ENCODE data around the gene PLEKHH2.
"Not testable (repeated sequence)": the region's sequence is repeated elsewhere in the genome, so short reads cannot be mapped to it uniquely, and the experiment has no call there.

PLEKHH2 gene

GRCh38 chr2:43724728-43725526 is 87.9 kb downstream of the PLEKHH2 start:
- no peak for DNase-seq

DNA sequence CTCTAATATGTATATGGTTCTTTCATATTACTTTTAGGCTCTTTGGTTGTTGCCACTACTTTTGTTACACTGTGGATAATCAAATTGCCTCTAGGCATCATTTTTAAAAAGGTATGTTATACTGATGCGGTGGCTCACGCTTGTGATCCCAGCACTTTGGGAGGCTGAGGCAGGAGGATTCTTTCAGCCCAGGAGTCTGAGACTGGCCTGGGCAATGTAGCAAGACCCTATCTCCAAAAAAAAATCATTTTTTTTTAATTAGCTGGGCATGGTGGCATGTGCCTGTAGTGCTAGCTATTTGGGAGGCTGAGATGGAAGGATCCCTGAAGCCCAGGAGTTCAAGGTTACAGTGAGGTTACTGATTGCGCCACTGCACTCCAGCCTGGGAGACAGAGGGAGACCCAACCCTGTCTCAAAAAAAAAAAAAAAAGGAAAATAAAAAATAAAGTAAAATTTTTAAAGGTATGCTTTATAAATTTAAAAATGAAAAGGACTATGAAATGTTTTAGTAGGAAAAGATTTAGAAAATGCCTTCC is 88.7 kb downstream of the PLEKHH2 start:
- no peak for DNase-seq

- not testable (repeated sequence) for DNase-seq
Observed at GRCh38 chr2:43726961-43727633, 90.0 kb downstream of the PLEKHH2 start.

- DNase-seq: no peak
Observed at GRCh38 chr2:43727634-43728014, 90.6 kb downstream of the PLEKHH2 start.

- no peak for DNase-seq
Observed at GRCh38 chr2:43729491-43730174, 92.6 kb downstream of the PLEKHH2 start.

DNA sequence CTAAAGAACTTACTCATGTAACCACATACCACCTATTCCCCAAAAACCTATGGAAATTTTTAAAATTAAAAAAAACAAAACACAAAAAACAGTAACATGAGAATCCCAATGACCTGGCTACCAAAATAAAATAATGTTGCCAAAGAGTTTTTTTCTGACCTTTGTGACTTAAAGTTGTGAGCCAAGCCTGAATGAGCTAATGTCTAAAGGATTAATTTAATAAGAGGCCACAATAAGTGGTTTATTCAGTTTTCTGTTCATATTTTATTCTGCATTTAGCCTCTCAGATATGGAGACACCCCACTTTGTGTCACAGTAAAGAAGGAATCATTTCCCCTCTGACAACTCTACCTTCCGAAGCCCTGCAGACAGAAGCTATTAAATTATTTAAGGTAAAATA is 94.2 kb downstream of the PLEKHH2 start:
- no peak for DNase-seq

GRCh38 chr2:43736637-43737036 is 99.6 kb downstream of the PLEKHH2 start:
- no peak for DNase-seq

DNA sequence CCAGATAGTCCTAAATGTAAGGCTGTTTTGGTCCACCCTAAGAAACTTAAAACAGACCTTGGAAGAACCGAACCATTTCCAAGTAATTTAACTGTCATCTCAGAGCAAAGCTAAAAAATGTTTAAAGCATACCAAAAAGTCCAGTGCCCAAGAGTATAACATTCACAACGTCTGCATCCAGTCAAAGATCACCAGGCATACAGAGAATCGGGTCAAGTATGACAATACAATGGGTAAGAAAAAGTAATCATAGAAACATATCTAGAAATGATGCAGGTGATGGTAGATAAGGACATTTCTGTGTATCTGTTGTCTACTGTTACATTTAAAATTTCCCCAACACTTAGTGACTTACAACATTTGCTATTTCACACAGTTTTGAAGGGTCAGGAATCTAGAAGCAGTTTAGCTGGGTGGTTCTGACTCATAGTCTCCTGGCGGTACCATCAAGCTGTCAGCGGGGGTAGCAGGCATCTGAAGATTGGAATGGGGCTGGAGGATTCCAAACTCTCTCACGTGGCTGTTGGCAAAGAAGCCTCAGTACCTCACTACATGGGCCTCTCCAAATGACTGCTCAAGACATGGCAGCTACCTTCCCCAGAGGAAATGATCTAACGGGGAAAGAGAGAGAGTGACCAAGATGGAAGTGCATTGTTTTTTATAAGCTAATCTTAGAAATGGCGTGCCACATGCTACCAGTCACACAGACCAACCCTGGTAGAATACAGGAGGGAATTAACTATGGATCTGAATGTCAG is 100.2 kb downstream of the PLEKHH2 start:
- no peak for DNase-seq

DNA sequence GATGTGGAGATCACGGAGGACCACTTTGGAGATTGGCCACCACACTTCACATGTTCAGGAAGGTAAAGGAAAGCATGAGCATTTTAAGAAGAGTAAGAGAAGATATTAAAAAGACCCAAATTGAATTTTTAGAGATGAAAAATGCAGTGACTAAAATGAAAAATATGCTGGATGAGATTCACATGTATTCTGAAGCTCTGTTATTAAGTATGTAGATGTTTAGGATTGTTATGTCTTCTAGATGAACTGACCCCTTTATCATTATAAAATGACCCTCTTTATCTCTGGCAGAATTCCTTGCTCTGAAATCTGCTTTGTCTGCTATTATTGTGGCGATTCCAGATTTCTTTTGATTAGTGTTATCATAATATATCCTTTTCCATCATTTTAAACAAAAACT is 100.8 kb downstream of the PLEKHH2 start:
- no peak for DNase-seq

DNA sequence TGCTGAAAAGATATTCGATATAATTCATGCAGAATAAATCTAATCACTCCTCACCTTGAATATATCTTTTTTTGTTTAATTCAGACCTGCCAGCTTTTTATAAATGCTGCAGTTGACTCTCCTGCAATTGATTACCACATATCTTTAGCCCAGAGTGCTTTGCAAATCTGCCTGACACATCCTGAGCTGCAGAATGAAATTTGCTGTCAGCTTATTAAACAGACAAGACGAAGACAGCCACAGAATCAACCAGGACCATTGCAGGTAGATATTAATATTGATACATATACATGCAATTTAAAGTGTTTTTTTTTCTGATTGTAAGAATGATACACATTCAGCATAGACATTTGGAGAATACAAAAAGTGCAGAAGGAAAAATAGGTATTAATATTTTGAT is 101.2 kb downstream of the PLEKHH2 start:
- no peak for DNase-seq

GRCh38 chr2:43743706-43744105 is 106.6 kb downstream of the PLEKHH2 start:
- no peak for DNase-seq

GRCh38 chr2:43745457-43745856 is 108.4 kb downstream of the PLEKHH2 start:
- no peak for DNase-seq

DNA sequence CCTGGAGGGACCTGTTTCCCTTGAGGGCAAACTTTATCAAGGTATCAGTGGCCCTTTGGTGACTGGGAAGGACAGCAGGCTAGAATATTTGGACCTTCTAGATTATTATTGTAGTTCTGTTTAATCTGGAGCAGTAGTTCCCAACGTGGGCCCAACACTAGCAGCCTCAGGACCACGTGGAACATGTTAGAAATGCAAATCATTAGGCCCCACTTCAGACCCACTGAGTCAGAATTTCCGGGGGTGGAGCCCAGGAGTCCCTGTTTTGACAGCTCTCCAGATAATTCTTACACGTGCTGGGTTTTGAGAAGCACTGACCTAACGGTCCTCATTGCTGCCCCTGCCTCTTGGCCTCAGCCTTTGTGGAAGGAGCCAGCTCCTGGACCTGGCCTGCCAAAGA is 111.3 kb downstream of the PLEKHH2 start:
- no peak for DNase-seq

DNA sequence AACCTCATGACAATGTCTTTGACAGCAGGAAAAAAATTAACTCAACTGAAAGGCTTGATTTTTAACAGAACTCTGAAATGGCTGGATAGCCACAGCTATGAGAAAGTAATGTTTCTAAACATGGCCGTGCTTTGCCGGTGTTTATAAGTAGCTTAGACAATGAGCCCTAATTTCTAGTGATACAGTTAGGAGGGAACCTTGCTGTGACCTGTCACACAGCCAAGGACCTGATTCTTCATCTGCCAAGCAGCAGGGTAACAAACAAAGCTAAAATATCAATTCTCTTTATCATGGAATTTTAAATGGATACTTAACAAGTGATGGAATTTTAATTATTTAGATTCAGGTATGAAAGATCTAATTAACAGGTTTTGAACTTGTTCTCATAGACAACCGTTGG is 112.5 kb downstream of the PLEKHH2 start:
- DNase-seq: no peak

DNA sequence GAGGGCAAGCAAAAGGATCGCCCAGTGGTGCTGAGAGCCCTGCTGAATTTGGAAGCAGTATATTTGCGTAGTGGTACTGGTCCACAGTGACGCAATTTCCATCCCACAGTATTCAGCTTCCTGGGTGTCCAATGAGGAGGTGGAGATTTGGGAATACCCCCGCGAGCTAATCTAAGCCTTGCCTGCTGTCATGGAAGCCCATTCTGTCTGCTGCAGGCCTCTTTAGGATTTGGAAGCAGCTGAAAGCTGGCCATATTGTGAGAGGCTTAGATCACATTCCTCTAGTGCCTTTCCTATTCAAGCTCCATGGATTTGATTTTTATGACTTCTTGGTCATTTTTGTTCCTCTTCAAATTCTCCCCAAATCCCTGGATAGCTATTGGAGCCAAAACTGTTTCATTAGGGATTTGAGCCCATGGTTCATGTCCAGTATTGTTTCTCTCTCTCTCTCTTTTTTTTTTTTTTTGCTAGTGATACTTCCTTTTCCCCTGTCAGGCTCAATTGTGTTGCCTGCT is 114.5 kb downstream of the PLEKHH2 start:
- DNase-seq: no peak

DNA sequence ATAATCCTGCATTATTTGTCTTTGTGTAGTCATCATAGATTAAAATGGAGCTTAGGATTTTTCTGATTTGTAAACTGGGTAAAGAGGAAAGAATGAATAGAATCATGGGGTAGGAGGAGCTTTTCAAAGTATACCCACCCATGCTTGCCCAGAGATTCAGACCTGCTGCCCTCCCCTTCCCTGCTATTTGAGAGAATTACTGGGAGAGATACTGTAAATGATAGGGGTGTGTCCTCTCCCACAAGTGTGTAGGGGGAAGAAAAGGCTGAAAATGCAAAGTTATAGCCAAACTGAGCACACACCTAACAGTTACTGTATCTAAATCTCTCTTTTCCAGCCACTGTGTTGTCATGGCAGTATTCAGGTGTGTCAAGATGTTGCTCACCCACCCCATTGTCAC is 115.2 kb downstream of the PLEKHH2 start:
- no peak for DNase-seq

DNA sequence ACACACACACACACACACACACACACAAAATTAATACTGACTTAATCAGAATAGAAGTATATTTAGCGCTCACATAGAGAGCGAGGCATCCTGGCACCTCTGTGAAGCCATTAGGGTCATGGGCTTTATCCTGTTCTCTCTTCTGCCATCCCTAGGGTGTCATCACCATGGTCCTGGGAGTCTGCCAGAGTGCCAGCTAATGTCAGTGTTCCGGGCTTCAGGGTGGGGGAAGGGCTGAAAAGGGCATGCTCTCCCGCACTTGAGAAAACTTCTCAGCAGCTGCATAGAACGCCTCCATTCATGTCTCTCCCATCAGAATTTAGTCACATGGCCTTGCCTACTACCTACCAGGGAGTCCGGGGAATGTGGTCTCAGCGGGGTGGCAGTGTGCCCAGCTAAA is 117.1 kb downstream of the PLEKHH2 start:
- DNase-seq: no peak

DNA sequence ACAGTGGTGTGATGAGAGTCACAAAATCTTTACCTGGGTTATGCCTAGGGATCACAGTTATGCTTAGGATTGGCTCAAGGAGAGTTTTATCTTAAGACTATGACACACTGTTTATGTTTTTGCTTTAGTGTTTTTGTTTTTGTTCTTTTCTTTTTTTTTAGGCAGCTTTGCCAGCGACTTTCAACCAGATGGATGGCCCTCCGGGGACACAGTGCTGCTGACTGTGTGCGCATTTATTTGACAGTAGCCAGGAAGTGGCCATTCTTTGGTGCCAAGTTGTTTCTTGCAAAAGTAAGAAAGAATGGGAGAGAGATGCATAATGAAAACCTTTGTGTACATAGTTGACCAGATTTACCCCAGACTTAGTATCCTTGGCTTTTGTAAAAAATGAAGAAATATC is 121.7 kb downstream of the PLEKHH2 start:
- DNase-seq: no peak

DNA sequence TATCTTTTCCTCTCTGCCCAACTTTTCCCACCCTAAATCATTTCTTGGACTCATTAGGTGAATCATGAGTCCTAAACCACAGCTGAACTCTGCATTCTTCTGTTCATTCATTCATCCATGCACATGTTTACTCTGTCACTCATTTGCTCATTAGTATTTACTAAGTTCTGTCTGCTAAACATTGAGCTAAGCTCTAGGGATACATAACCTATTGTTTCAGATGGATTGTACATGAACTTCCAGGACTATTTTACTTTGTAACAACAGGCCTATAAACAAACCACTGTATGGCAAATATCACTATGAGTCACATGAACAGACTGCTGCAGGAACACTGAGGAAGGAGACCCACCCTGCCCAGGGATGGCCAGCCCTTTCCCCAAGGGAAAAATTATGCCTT is 122.1 kb downstream of the PLEKHH2 start:
- no peak for DNase-seq

DNA sequence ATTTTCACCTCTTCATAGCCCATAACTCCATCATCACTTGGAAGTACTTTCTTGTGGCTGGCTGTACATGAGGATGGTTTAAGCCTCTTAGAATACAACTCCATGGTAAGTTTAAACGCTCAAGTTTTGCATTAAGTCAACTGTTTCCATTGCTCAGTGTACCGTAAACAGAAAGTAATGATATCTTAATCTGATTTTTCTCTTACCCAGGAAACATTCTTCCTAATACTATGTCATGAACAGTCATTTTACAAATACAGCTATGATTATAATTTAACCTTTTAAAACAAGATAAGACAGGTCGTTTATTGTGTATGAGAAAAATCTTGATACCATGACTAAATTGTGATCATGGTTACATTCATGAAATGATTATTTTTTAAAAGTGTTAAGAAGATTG is 125.2 kb downstream of the PLEKHH2 start:
- DNase-seq: no peak

DNA sequence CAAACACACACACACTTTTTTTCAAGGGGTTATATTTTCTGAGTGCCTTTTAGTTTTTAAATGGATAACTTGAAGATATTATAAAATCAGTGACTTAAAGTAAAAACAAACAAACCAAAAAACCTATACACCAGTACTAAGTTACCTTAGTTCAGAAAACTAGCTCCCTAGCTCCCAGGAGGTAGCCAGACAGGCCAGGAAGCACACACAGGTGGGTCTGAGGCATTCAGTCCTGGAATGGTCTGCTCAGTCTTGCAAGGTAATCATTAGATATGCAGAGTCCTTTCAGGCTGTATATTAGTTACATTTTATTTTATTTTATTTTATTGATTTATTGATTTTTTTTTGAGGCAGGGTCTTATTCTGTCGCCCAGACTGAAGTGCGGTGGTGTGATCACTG is 126.0 kb downstream of the PLEKHH2 start:
- DNase-seq: no peak

DNA sequence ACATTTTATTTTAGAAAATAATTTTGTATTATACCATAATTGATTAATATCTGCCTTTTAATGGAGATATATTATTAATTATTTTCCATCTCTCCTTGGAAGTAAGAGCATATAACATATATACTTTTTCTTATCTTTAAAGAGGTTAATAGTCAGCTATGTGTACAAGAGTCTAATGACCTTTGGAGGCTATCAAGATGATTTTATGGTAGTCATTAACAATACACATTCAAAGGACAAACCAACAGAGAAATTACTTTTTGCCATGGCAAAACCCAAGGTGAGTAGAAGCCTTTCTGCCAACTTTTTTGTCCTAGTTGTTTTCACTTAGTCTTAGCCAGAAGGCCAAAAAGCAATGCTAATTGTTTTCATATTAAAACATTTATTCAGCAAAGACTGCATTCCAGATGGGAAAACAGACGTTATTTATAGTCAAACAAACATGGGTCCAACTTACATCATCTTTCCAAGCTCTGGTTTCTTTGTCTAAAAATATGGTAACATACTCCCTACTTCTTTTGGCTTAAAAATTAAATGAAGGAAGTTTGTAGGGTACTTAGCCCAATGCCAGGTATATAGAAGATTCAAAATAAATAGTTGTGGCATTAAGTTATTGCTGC is 127.1 kb downstream of the PLEKHH2 start:
- no peak for DNase-seq

All from activated CD8-positive, alpha-beta memory T cell treated with anti-CD3 and anti-CD28 coated beads, Interleukin-2, amount 50 U/mL, for 48 hours (primary cell).